GM12878 (cell line): Measurements from ENCODE around the gene SORCS2. TPM values are rescaled to one million over a fixed set of nuclear protein-coding genes. Genes with fewer than 3 reads are reported as not detected.

Experiments used
- ATAC-seq: fragments of 200-7000 bp; cut with Tn5 transposase; 3 replicates; pipeline ENCODE4 v1.9.1; 2020; ENCODE audit warnings: mild to moderate bottlenecking, moderate library complexity
- BruUV-seq: library from RNA; stranded (reverse); fragments of 400-500 nt; replicated peaks from 2 replicates; lab custom pipeline; 2021; lab: Mats Ljungman, UMichigan
- CTCF ChIA-PET: fragments of 300-600 bp; sonication (Branson Sonifier 250); formaldehyde crosslinking; extraction: SDS; loops from one replicate; lab custom pipeline; 2021; ENCODE audit warnings: inconsistent platforms; lab: Yijun Ruan, JAX
- POLR2A ChIA-PET: fragments of 350-600 bp; formaldehyde crosslinking; extraction: SDS; loops from one replicate; lab custom pipeline; 2021; ENCODE audit warnings: inconsistent platforms; lab: Charles Lee
- RAD21 ChIA-PET: fragments of 300-600 bp; sonication (Branson Sonifier 250); formaldehyde crosslinking; loops from one replicate; lab custom pipeline; 2023; ENCODE audit warnings: antibody characterized with exemption; ENCODE audit not compliant: unreplicated experiment; lab: Charles Lee
- SMC1A ChIA-PET: fragments of 300-600 bp; sonication (Branson Sonifier 250); formaldehyde crosslinking; loops from one replicate; lab custom pipeline; 2023; ENCODE audit not compliant: unreplicated experiment, uncharacterized antibody; lab: Charles Lee
- DNase-seq: peaks from one replicate; pipeline ENCODE4 v3.0.0-alpha.2; 2011; ENCODE audit warnings: low read depth, low spot score
- FAIRE-seq: peaks from 3 replicates; lab custom pipeline; 2011; peaks lifted over from hg19 to GRCh38; lab: Jason Lieb, UNC
- H2AFZ ChIP-seq: 2 replicates; pipeline ENCODE4 v1.6.0; 2011; ENCODE audit warnings: low read depth, low read length, control low read depth; ENCODE audit not compliant: control insufficient read depth
- H3K27ac ChIP-seq: 2 replicates; pipeline ENCODE4 v1.5.1; 2011; ENCODE audit warnings: control low read depth; ENCODE audit not compliant: control insufficient read depth, insufficient read depth
- H3K27me3 ChIP-seq, 2 experiments: replicated peaks in 1 of 2; 2 replicates each; pipeline versions ENCODE4 v1.6.0 to v1.6.1; 2011; ENCODE audit warnings: low read length in 1 of 2; ENCODE audit not compliant: control insufficient read depth in 2 of 2, insufficient read depth in 2 of 2
- H3K36me3 ChIP-seq, 2 experiments: 2 replicates each; pipeline ENCODE4 v1.5.1; 2011; ENCODE audit warnings: low read length in 1 of 2; ENCODE audit not compliant: control insufficient read depth in 2 of 2, insufficient read depth in 2 of 2
- H3K4me1 ChIP-seq: 2 replicates; pipeline ENCODE4 v1.6.1; 2011; ENCODE audit warnings: mild to moderate bottlenecking, low read length, moderate library complexity, mixed read lengths; ENCODE audit not compliant: control insufficient read depth, insufficient read depth
- H3K4me2 ChIP-seq: 2 replicates; pipeline ENCODE4 v1.6.0; 2011; ENCODE audit warnings: control low read depth; ENCODE audit not compliant: control insufficient read depth, insufficient read depth
- H3K4me3 ChIP-seq: fragments of 200-600 bp; sonication (generic); 2 replicates; pipeline ENCODE4 v1.5.1; 2016
- H3K79me2 ChIP-seq: 2 replicates; pipeline ENCODE4 v1.6.0; 2011; ENCODE audit warnings: low read length; ENCODE audit not compliant: control insufficient read depth, insufficient read depth
- H3K9ac ChIP-seq: 2 replicates; pipeline ENCODE4 v1.8.0; 2011; ENCODE audit warnings: low read length, control low read depth, mixed read lengths; ENCODE audit not compliant: control insufficient read depth, insufficient read depth
- H3K9me3 ChIP-seq: replicated peaks from 3 replicates; pipeline ENCODE4 v1.5.1; 2011; ENCODE audit warnings: mild to moderate bottlenecking, low read length; ENCODE audit not compliant: control insufficient read depth, insufficient read depth
- H4K20me1 ChIP-seq: 2 replicates; pipeline ENCODE4 v1.6.0; 2011; ENCODE audit not compliant: control insufficient read depth, insufficient read depth
- ATF2 ChIP-seq: IDR thresholded peaks from 2 replicates; pipeline ENCODE4 v1.6.1; 2012; ENCODE audit warnings: low read length, inconsistent platforms
- ATF3 ChIP-seq: IDR thresholded peaks from 2 replicates; pipeline ENCODE4 v1.6.1; 2011; ENCODE audit warnings: low read depth, mild to moderate bottlenecking, low read length, moderate library complexity, borderline replicate concordance; ENCODE audit errors: extremely low read depth
- EED ChIP-seq: sonication (generic); IDR thresholded peaks from 2 replicates; pipeline ENCODE4 v1.6.1; 2016; ENCODE audit warnings: antibody characterized with exemption, low read depth
- ETV6 ChIP-seq, 2 experiments: fragments of 450-650 bp in 1 of 2; IDR thresholded peaks in 1 of 2; conservative IDR thresholded peaks in 1 of 2; 2 replicates each; pipeline ENCODE4 v1.6.1; 2014; ENCODE audit warnings: antibody characterized with exemption in 1 of 2, borderline replicate concordance in 1 of 2, low read depth in 1 of 2, mild to moderate bottlenecking in 1 of 2, moderate library complexity in 1 of 2
- MXI1 ChIP-seq: fragments of 150-350 bp; IDR thresholded peaks from 2 replicates; pipeline ENCODE4 v1.6.1; 2011; ENCODE audit warnings: low read depth, mild to moderate bottlenecking, inconsistent platforms, low read length, improper control_type of control experiment
- MYC ChIP-seq: IDR thresholded peaks from 2 replicates; pipeline ENCODE4 v1.6.1; 2011; ENCODE audit warnings: mild to moderate bottlenecking, low read length, moderate library complexity, inconsistent platforms; ENCODE audit not compliant: insufficient read depth, insufficient replicate concordance, insufficient read length, severe bottlenecking
- NBN ChIP-seq: fragments of 450-650 bp; IDR thresholded peaks from 2 replicates; pipeline ENCODE4 v1.6.1; 2016
- NR2C2 ChIP-seq: IDR thresholded peaks from 2 replicates; pipeline ENCODE4 v1.6.1; 2011; ENCODE audit warnings: borderline replicate concordance, low read depth; ENCODE audit not compliant: control insufficient read depth, insufficient read length
- PAX5 ChIP-seq: IDR thresholded peaks from 2 replicates; pipeline ENCODE4 v1.6.1; 2011; ENCODE audit warnings: low read depth, low read length, borderline replicate concordance
- RAD51 ChIP-seq: fragments of 450-650 bp; IDR thresholded peaks from 2 replicates; pipeline ENCODE4 v1.6.1; 2016; ENCODE audit warnings: moderate library complexity, mild to moderate bottlenecking, inconsistent platforms
- RBBP5 ChIP-seq: fragments of 200-600 bp; sonication (generic); conservative IDR thresholded peaks from 2 replicates; pipeline ENCODE4 v1.6.1; 2016
- SRF ChIP-seq, 2 experiments: IDR thresholded peaks; 2 replicates each; pipeline ENCODE4 v1.6.1; 2011; ENCODE audit warnings: low read depth in 2 of 2, low read length in 2 of 2, mild to moderate bottlenecking in 1 of 2, moderate library complexity in 1 of 2
- ZBED1 ChIP-seq: IDR thresholded peaks from 2 replicates; pipeline ENCODE4 v1.6.1; 2016; ENCODE audit warnings: borderline replicate concordance
- WGBS: methylation state at CpG from one replicate; pipeline ENCODE4 v1.1.6; 2016; ENCODE audit warnings: low lambda C conversion rate; ENCODE audit not compliant: insufficient replicate concordance, insufficient coverage; ENCODE audit errors: missing lambda C conversion rate; 5-methylcytosine and 5-hydroxymethylcytosine counted together
- in situ Hi-C: fragments of 300-500 bp; cut with MboI; formaldehyde crosslinking; loops from 9 replicates; pipeline ENCODE4 v1.14.3; 2018; ENCODE audit warnings: mixed read lengths
- intact Hi-C: fragments of 100-400 bp; cut with micrococcal nuclease; formaldehyde crosslinking; loops from one replicate; pipeline ENCODE4 v1.14.2; 2022; ENCODE audit not compliant: unreplicated experiment
- polyA plus RNA-seq, 11 experiments: library from polyadenylated mRNA; depleted of rRNA in 4 of 11; unstranded in 6 of 11; stranded (reverse) in 5 of 11; fragments of >200 nt; fragmentation: Nextera tagmentation in 4 of 11; fragmentation: Illumina TruSeq in 1 of 11; extraction: Ambion mirVana in 4 of 11; extraction: Trizol in 1 of 11; gene quantifications; 1 replicate in 1 of 11; 2 replicates in 10 of 11; pipeline versions ENCODE4 v1.2.1 to v1.2.3, GENCODE V29; 2011 to 2016; ENCODE audit warnings: inconsistent platforms in 2 of 11, missing spikeins in 2 of 11, low read depth in 1 of 11
- total RNA-seq, 4 experiments: library from RNA; depleted of rRNA in 3 of 4; stranded (reverse); fragments of >200 nt in 3 of 4; fragmentation: Illumina TruSeq in 1 of 4; extraction: Trizol in 1 of 4; gene quantifications; 2 replicates each; pipeline versions ENCODE4 v1.2.1 to v1.2.3, GENCODE V29; 2013 to 2021
- TF ChIP-seq, protein P1 (sequence below), 3 experiments: IDR thresholded peaks in 2 of 3; conservative IDR thresholded peaks in 1 of 3; 2 replicates each; pipeline ENCODE4 v1.5.1; 2011; ENCODE audit warnings: low read depth in 3 of 3, low read length in 3 of 3, mild to moderate bottlenecking in 3 of 3, control low read depth in 2 of 3, moderate library complexity in 2 of 3, inconsistent platforms in 1 of 3, mixed read lengths in 1 of 3; ENCODE audit not compliant: control insufficient read depth in 2 of 3, insufficient read depth in 1 of 3; ENCODE audit errors: extremely low read depth in 1 of 3
- TF ChIP-seq, protein P2 (sequence below): fragments of 450-650 bp; formaldehyde crosslinking; IDR thresholded peaks from 2 replicates; pipeline ENCODE4 v1.4.0; 2022; ENCODE audit warnings: mild to moderate bottlenecking, moderate library complexity

Gene SORCS2
- total and polyA plus RNA-seq, 10 of the 15 experiments (the other 5 are each of a cell fraction or from before 2014, with no cell fraction given) = 0.01 to 0.15 (median 0.05) TPM; not detected in 5

DNA sequence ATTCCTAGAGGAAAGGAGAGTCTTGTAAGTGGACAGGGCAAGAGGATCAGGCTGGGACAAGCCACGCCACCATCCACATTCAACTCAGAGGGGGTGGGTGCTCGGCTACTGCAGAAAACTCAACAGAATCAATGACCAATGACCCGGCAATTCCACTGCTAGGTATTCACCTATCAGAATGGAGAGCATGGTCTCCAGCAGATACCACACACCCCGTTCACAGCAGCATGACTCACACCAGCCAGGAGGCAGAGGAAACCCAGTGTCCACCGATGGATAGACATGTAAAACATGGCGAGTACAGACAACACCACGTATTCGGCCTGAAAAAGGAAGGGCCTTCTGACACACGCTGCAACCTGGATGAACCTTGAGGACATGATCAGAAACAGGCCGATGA, 571.5 kb downstream of the SORCS2 start (continued):
- no peak for TF ChIP-seq ATF2
- TF ChIP-seq SRF (IDR thresholded peaks at IDR 0.05; ENCODE audit: low read depth in 2 of 2, low read length in 2 of 2) = no peak

DNA sequence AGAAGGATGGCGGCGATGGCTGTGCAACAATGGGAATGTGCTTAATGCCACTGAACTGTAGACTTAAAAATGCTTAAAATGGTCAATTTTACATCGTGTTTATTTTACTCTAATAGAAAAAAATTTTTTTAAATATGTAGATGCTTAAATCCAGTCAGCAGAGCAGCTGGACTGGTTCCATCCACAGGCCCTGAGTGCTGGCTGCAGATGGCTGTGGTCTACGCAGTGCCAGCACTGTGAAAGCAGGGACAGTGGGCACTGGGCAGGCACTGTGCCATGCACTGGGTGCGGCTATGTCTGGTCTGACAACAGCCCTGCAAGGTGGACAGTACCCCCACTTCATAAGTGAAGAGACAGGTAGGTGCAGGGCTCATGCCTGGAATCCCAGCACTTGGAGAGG, 572.1 kb downstream of the SORCS2 start:
- in situ Hi-C loops (no loop called here), intact Hi-C loops (loop anchor here (5.0 kb wide), 1 partner anchor 223 kb away; no protein-coding TSS in a partner anchor)
- no peaks in the 10 kb centered on the region for H3K9me3 ChIP-seq
- H3K9ac ChIP-seq = no peak overlapping the region
- 70% methylated on average over 5 of the region's 5 CpGs for WGBS
- peaks cover 0 to 2% of the 10 kb centered on the region in 2 experiments; a peak in 2 of 4 replicates for H3K27me3 ChIP-seq
- no peak overlapping the region for H3K4me2 ChIP-seq
- H3K4me1 ChIP-seq = peaks cover 4% of the 10 kb centered on the region; the same call in 1 of the 2 replicates
- DNase-seq (no peak), ATAC-seq (no peak)
- H4K20me1 ChIP-seq = no peaks in the 10 kb centered on the region
- no peaks in the 10 kb centered on the region for H3K36me3 ChIP-seq
- ChIA-PET POLR2A (no interaction called here), CTCF (no interaction called here), SMC1A (no interaction called here), RAD21 (no interaction called here)
- no peak overlapping the region for H3K4me3 ChIP-seq
- no TSS peak for BruUV-seq
- no peaks in the 10 kb centered on the region for H3K79me2 ChIP-seq
- no peak overlapping the region for H2AFZ ChIP-seq
- no peak overlapping the region for H3K27ac ChIP-seq
- TF ChIP-seq MXI1 (no peak), RAD51 (no peak), NR2C2 (no peak), ATF3 (no peak), NBN (no peak), EED (no peak), ZBED1 (no peak), ETV6 (conservative IDR thresholded peaks at IDR 0.05 in 1 of 2, IDR thresholded peaks at IDR 0.05 in 1 of 2; ENCODE audit: borderline replicate concordance in 1 of 2, low read depth in 1 of 2) (no peak), MYC (no peak), RBBP5 (no peak), PAX5 (no peak)
- TF ChIP-seq, protein P1, sequence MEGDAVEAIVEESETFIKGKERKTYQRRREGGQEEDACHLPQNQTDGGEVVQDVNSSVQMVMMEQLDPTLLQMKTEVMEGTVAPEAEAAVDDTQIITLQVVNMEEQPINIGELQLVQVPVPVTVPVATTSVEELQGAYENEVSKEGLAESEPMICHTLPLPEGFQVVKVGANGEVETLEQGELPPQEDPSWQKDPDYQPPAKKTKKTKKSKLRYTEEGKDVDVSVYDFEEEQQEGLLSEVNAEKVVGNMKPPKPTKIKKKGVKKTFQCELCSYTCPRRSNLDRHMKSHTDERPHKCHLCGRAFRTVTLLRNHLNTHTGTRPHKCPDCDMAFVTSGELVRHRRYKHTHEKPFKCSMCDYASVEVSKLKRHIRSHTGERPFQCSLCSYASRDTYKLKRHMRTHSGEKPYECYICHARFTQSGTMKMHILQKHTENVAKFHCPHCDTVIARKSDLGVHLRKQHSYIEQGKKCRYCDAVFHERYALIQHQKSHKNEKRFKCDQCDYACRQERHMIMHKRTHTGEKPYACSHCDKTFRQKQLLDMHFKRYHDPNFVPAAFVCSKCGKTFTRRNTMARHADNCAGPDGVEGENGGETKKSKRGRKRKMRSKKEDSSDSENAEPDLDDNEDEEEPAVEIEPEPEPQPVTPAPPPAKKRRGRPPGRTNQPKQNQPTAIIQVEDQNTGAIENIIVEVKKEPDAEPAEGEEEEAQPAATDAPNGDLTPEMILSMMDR (IDR thresholded peaks at IDR 0.05 in 2 of 3, conservative IDR thresholded peaks at IDR 0.05 in 1 of 3; ENCODE audit: control insufficient read depth in 2 of 3, extremely low read depth in 1 of 3, insufficient read depth in 1 of 3, low read depth in 3 of 3, low read length in 3 of 3) = no peak
- TF ChIP-seq, protein P2, sequence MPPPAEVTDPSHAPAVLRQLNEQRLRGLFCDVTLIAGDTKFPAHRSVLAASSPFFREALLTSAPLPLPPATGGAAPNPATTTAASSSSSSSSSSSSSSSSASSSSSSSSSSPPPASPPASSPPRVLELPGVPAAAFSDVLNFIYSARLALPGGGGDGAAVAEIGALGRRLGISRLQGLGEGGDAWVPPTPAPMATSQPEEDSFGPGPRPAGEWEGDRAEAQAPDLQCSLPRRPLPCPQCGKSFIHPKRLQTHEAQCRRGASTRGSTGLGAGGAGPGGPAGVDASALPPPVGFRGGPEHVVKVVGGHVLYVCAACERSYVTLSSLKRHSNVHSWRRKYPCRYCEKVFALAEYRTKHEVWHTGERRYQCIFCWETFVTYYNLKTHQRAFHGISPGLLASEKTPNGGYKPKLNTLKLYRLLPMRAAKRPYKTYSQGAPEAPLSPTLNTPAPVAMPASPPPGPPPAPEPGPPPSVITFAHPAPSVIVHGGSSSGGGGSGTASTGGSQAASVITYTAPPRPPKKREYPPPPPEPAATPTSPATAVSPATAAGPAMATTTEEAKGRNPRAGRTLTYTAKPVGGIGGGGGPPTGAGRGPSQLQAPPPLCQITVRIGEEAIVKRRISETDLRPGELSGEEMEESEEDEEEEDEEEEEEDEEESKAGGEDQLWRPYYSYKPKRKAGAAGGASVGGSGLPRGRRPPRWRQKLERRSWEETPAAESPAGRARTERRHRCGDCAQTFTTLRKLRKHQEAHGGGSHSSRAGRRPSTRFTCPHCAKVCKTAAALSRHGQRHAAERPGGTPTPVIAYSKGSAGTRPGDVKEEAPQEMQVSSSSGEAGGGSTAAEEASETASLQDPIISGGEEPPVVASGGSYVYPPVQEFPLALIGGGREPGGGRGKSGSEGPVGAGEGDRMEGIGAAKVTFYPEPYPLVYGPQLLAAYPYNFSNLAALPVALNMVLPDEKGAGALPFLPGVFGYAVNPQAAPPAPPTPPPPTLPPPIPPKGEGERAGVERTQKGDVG (CRISPR knock-in tag) = no peak
- TF ChIP-seq, all 136 proteins: peak for 0
- no peak for FAIRE-seq
